OCI-LY7 (cell line): ENCODE data around the gene PPM1F. TPM values are rescaled to one million over a fixed set of nuclear protein-coding genes. Genes with fewer than 3 reads are reported as not detected.

Experiments
- BruUV-seq: library from RNA; stranded (reverse); fragments of 400-500 nt; replicated peaks from 2 replicates; lab custom pipeline; 2021; lab: Mats Ljungman, UMichigan
- CTCF ChIA-PET: fragments of 300-600 bp; sonication (Branson Sonifier 250); formaldehyde crosslinking; loops from one replicate; lab custom pipeline; 2022; ENCODE audit warnings: antibody characterized with exemption; ENCODE audit not compliant: unreplicated experiment; lab: Charles Lee
- POLR2A ChIA-PET: fragments of 300-600 bp; sonication (Branson Sonifier 250); formaldehyde crosslinking; loops from one replicate; lab custom pipeline; 2022; ENCODE audit warnings: antibody characterized with exemption; lab: Charles Lee
- DNase-seq: peaks from one replicate; pipeline ENCODE4 v3.0.0-alpha.2; 2015; ENCODE audit warnings: low spot score
- H2AFZ ChIP-seq: fragments of 200-600 bp; sonication (generic), shearing (Covaris generic); 2 replicates; pipeline ENCODE4 v1.6.1; 2014; ENCODE audit warnings: mild to moderate bottlenecking, antibody characterized with exemption, low read length, moderate library complexity
- H3K27ac ChIP-seq: fragments of 200-600 bp; sonication (generic); 2 replicates; pipeline ENCODE4 v1.5.1; 2014; ENCODE audit warnings: mixed run types, low read depth, mild to moderate bottlenecking, moderate library complexity, low read length, inconsistent platforms; ENCODE audit not compliant: poor library complexity, severe bottlenecking
- H3K36me3 ChIP-seq: fragments of 200-600 bp; sonication (generic); 2 replicates; pipeline ENCODE4 v1.6.1; 2014; ENCODE audit warnings: mild to moderate bottlenecking, antibody characterized with exemption, low read length, moderate library complexity, mixed read lengths; ENCODE audit not compliant: insufficient read depth
- H3K4me1 ChIP-seq: fragments of 200-600 bp; sonication (generic); 2 replicates; pipeline ENCODE4 v1.5.1; 2014; ENCODE audit warnings: mild to moderate bottlenecking, low read length; ENCODE audit not compliant: insufficient read depth, poor library complexity, severe bottlenecking
- H3K4me2 ChIP-seq: fragments of 200-600 bp; sonication (generic); 2 replicates; pipeline ENCODE4 v1.6.1; 2014; ENCODE audit warnings: mild to moderate bottlenecking, low read length
- H3K4me3 ChIP-seq: fragments of 200-600 bp; sonication (generic); 2 replicates; pipeline ENCODE4 v1.5.1; 2014; ENCODE audit warnings: mild to moderate bottlenecking, low read depth, low read length; ENCODE audit not compliant: poor library complexity, severe bottlenecking
- H3K79me2 ChIP-seq: fragments of 200-600 bp; sonication (generic); 2 replicates; pipeline ENCODE4 v1.6.1; 2016; ENCODE audit warnings: low read depth, mild to moderate bottlenecking, low read length, moderate library complexity, mixed read lengths; ENCODE audit not compliant: insufficient read depth
- H3K9me2 ChIP-seq: fragments of 200-600 bp; sonication (generic); 2 replicates; pipeline ENCODE4 v1.6.1; 2016; ENCODE audit warnings: mild to moderate bottlenecking, low read length, mixed read lengths; ENCODE audit not compliant: insufficient read depth
- H3K9me3 ChIP-seq: fragments of 200-600 bp; sonication (generic); 2 replicates; pipeline ENCODE4 v1.6.1; 2014; ENCODE audit warnings: mild to moderate bottlenecking, mixed run types, low read length, mixed read lengths
- H4K20me1 ChIP-seq: fragments of 200-600 bp; sonication (generic); 2 replicates; pipeline ENCODE4 v1.6.1; 2014; ENCODE audit warnings: mild to moderate bottlenecking, antibody characterized with exemption, low read length, moderate library complexity, mixed read lengths; ENCODE audit not compliant: insufficient read depth
- EZH2phosphoT487 ChIP-seq: fragments of 200-600 bp; sonication (generic); IDR thresholded peaks from 2 replicates; pipeline ENCODE4 v1.6.1; 2018; ENCODE audit warnings: low read depth, borderline replicate concordance, mild to moderate bottlenecking, mixed run types, antibody characterized with exemption, low read length, moderate library complexity, mixed read lengths
- intact Hi-C: fragments of 100-400 bp; cut with micrococcal nuclease; formaldehyde crosslinking; loops from one replicate; pipeline ENCODE4 v1.10.0; 2022; ENCODE audit not compliant: unreplicated experiment
- total RNA-seq, 2 experiments: library from RNA; depleted of rRNA in 1 of 2; stranded (reverse); fragments of >200 nt in 1 of 2; shearing (Covaris generic) in 1 of 2; gene quantifications; 2 replicates each; pipeline ENCODE4 v1.2.3, GENCODE V29; 2014 to 2022
- TF ChIP-seq, protein P1 (sequence below): fragments of 200-600 bp; sonication (generic); conservative IDR thresholded peaks from 2 replicates; pipeline ENCODE4 v1.5.1; 2014; ENCODE audit warnings: mild to moderate bottlenecking, antibody characterized with exemption, low read length, moderate library complexity, mixed read lengths

Gene PPM1F
- total RNA-seq, 2 experiments from 2014 or later, result 21.7 to 27.2 TPM

GRCh38 chr22:21963790-21964211 lies 11.2 kb upstream of the PPM1F start:
- intact Hi-C loops, result no loop called here
- TF ChIP-seq, protein P1, sequence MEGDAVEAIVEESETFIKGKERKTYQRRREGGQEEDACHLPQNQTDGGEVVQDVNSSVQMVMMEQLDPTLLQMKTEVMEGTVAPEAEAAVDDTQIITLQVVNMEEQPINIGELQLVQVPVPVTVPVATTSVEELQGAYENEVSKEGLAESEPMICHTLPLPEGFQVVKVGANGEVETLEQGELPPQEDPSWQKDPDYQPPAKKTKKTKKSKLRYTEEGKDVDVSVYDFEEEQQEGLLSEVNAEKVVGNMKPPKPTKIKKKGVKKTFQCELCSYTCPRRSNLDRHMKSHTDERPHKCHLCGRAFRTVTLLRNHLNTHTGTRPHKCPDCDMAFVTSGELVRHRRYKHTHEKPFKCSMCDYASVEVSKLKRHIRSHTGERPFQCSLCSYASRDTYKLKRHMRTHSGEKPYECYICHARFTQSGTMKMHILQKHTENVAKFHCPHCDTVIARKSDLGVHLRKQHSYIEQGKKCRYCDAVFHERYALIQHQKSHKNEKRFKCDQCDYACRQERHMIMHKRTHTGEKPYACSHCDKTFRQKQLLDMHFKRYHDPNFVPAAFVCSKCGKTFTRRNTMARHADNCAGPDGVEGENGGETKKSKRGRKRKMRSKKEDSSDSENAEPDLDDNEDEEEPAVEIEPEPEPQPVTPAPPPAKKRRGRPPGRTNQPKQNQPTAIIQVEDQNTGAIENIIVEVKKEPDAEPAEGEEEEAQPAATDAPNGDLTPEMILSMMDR, result no peak
- TF ChIP-seq EZH2phosphoT487, result no peak
- Histone ChIP-seq H3K36me3 (peaks cover 96% of the 10 kb centered on the region), H3K79me2 (no peaks in the 10 kb centered on the region), H3K9me3 (no peaks in the 10 kb centered on the region), H3K4me3 (no peak overlapping the region), H3K4me1 (no peaks in the 10 kb centered on the region), H3K4me2 (no peak overlapping the region), H2AFZ (no peak overlapping the region), H4K20me1 (no peaks in the 10 kb centered on the region), H3K27ac (no peak overlapping the region), H3K9me2 (no peaks in the 10 kb centered on the region)
- POLR2A ChIA-PET, result no interaction called here
- BruUV-seq, result no TSS peak
- DNase-seq, result no peak
- CTCF ChIA-PET, result no interaction called here

DNA sequence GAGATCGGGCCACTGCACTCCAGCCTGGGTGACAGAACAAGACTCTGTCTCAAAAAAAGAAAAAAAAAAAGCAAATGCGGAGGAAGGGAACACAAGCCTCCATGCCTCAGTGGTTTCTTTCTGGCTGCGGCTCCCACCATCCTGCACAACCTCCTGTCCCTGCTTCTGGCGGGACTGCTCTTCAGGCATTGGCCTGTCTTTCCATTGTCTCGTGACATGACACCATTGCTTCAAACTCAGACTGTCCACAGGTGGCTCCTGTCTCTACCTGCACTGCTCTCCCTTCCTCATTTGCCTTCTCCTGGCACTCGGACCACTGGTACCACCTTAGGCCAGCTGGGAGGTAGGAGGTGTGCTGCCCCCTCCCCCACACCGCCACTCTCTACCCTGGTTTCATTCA lies 10.6 kb upstream of the PPM1F start:
- no TSS peak for BruUV-seq
- no peak overlapping the region for H3K4me3 ChIP-seq
- CTCF ChIA-PET, result no interaction called here
- DNase-seq, result no peak
- H3K36me3 ChIP-seq, result peaks cover 96% of the 10 kb centered on the region
- intact Hi-C loops, result no loop called here
- H3K9me3 ChIP-seq, result no peaks in the 10 kb centered on the region
- POLR2A ChIA-PET, result no interaction called here
- no peaks in the 10 kb centered on the region for H3K4me1 ChIP-seq
- TF ChIP-seq, protein P1, result no peak
- TF ChIP-seq EZH2phosphoT487, result no peak
- H4K20me1 ChIP-seq, result no peaks in the 10 kb centered on the region
- no peaks in the 10 kb centered on the region for H3K9me2 ChIP-seq
- H3K4me2 ChIP-seq, result no peak overlapping the region
- H3K79me2 ChIP-seq, result no peaks in the 10 kb centered on the region
- no peak overlapping the region for H2AFZ ChIP-seq
- no peak overlapping the region for H3K27ac ChIP-seq

DNA sequence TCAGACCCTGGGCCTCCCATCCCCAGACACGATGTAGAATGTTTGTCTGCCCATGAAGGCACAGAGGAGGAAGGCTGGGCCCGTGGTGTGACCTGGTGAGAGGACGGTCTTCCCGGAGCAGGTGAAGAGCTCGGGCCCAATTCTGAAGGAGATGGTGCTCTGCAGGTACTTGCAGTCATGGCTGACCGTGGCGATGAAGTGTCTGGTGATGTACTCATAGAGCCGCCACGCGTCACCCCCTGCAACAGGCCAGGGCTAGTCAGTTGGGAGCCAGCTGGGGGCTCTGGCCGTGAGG lies 10.0 kb upstream of the PPM1F start:
- peaks cover 90% of the 10 kb centered on the region for H3K36me3 ChIP-seq
- CTCF ChIA-PET, result no interaction called here
- H2AFZ ChIP-seq, result no peak overlapping the region
- no peaks in the 10 kb centered on the region for H4K20me1 ChIP-seq
- no peaks in the 10 kb centered on the region for H3K4me1 ChIP-seq
- H3K4me2 ChIP-seq, result no peak overlapping the region
- no TSS peak for BruUV-seq
- DNase-seq, result no peak
- POLR2A ChIA-PET, result no interaction called here
- H3K27ac ChIP-seq, result no peak overlapping the region
- intact Hi-C loops, result no loop called here
- no peaks in the 10 kb centered on the region for H3K79me2 ChIP-seq
- TF ChIP-seq EZH2phosphoT487, result no peak
- TF ChIP-seq, protein P1, result no peak
- no peak overlapping the region for H3K4me3 ChIP-seq
- H3K9me2 ChIP-seq, result no peaks in the 10 kb centered on the region
- no peaks in the 10 kb centered on the region for H3K9me3 ChIP-seq
